GM18873 (cell line): ENCODE measurements around the gene F10.
"Not testable (repeated sequence)": the region's sequence is repeated elsewhere in the genome, so short reads cannot be mapped to it uniquely, and the experiment has no call there.

Experiments used
- ATAC-seq: cut with Tn5 transposase; IDR thresholded peaks from one replicate; pipeline ENCODE4 v1.9.1; 2021; ENCODE audit warnings: mild to moderate bottlenecking, moderate library complexity, moderate number of reproducible peaks; ENCODE audit not compliant: unreplicated experiment, low FRiP score

Gene F10

GRCh38 chr13:113122550-113123225 is at the start of gene F10:
F10 (plus strand) TSS chr13:113122799; CDS start chr13:113122856, 57 bp downstream.
- no peak for ATAC-seq

GRCh38 chr13:113073942-113074341 is 48.7 kb upstream of the F10 start:
- no peak for ATAC-seq

- no peak for ATAC-seq
These were observed 48.2 kb upstream of the F10 start for GRCh38 chr13:113074401-113074800.

- no peak for ATAC-seq
These were observed 47.7 kb upstream of the F10 start for GRCh38 chr13:113074876-113075275.

- no peak for ATAC-seq
These were observed 46.9 kb upstream of the F10 start for GRCh38 chr13:113075711-113076110.

GRCh38 chr13:113076681-113077401 is 45.8 kb upstream of the F10 start:
- ATAC-seq, result no peak

- no peak for ATAC-seq
These were observed 45.0 kb upstream of the F10 start for GRCh38 chr13:113077566-113077952.

GRCh38 chr13:113077953-113078901 is 44.4 kb upstream of the F10 start:
- no peak for ATAC-seq

- no peak for ATAC-seq
These were observed 43.5 kb upstream of the F10 start for GRCh38 chr13:113078902-113079780.

- not testable (repeated sequence) for ATAC-seq
These were observed 42.9 kb upstream of the F10 start for GRCh38 chr13:113079781-113080080.

- no peak for ATAC-seq
These were observed 42.2 kb upstream of the F10 start for GRCh38 chr13:113080361-113080831.

GRCh38 chr13:113080901-113081521 is 41.6 kb upstream of the F10 start:
- no peak for ATAC-seq

GRCh38 chr13:113082198-113083021 is 40.2 kb upstream of the F10 start:
- no peak for ATAC-seq

- ATAC-seq, result no peak
These were observed 39.6 kb upstream of the F10 start for GRCh38 chr13:113083022-113083373.

- ATAC-seq, result no peak
These were observed 39.1 kb upstream of the F10 start for GRCh38 chr13:113083402-113084061.

- ATAC-seq, result no peak
These were observed 38.3 kb upstream of the F10 start for GRCh38 chr13:113084094-113084942.

- no peak for ATAC-seq
These were observed 37.6 kb upstream of the F10 start for GRCh38 chr13:113084943-113085540.
